Fibroblast of lung (primary cell): ENCODE results near the gene FAM111B.

Source experiments
- CTCF ChIP-seq, 2 donors: IDR thresholded peaks in 1 of 2; conservative IDR thresholded peaks in 1 of 2; 1 replicate in 1 of 2; 2 replicates in 1 of 2; pipeline ENCODE4 v1.5.1; 2011 to 2012; ENCODE audit warnings: low read length in 2 of 2, control low read depth in 1 of 2, inconsistent platforms in 1 of 2, low read depth in 1 of 2, mild to moderate bottlenecking in 1 of 2
- EZH2 ChIP-seq: IDR thresholded peaks from 2 replicates; pipeline ENCODE4 v1.5.1; 2012; ENCODE audit warnings: low read length, control low read depth, mild to moderate bottlenecking; ENCODE audit errors: missing control alignments

GRCh38 chr11:59144579-59145345 lies 37.7 kb downstream of the FAM111B start:
- no peak for TF ChIP-seq CTCF (conservative IDR thresholded peaks at IDR 0.05 in 1 of 2, IDR thresholded peaks at IDR 0.05 in 1 of 2; ENCODE audit: low read depth in 1 of 2, low read length in 2 of 2)
- TF ChIP-seq EZH2, result no peak
